MM.1S (cell line): ENCODE data around the gene PRR9.

Experiments
- EZH2 ChIP-seq: fragments of 300-600 bp; sonication (generic); optimal IDR thresholded peaks from 2 replicates; pipeline ENCODE3; 2017; ENCODE audit warnings: low read depth, mild to moderate bottlenecking, antibody characterized with exemption, low read length, mixed read lengths
- TF ChIP-seq, protein P1 (sequence below): fragments of 300-600 bp; sonication (generic); IDR thresholded peaks from 2 replicates; pipeline ENCODE4 v1.5.1; 2016; ENCODE audit warnings: antibody characterized with exemption, low read length, mixed read lengths

DNA sequence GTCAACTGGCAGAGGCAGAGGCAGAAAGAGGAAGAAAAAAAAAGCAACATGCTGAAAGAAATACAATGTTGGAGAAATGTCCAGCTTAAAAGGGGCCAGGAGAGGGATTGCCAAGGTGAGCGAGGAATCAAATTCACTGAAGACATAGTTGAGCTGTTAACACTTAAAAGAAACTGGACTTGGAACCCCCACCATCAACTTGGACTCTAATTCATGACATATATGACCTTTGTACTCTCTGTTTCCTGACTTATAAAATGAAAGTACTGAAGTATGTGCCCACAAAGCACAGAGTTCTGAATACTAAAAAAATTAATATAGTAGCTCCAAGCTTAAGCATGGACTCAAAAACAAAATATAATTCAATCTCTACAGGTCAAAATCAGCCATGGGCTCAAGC is 16.1 kb downstream of the PRR9 start:
- TF ChIP-seq, protein P1, sequence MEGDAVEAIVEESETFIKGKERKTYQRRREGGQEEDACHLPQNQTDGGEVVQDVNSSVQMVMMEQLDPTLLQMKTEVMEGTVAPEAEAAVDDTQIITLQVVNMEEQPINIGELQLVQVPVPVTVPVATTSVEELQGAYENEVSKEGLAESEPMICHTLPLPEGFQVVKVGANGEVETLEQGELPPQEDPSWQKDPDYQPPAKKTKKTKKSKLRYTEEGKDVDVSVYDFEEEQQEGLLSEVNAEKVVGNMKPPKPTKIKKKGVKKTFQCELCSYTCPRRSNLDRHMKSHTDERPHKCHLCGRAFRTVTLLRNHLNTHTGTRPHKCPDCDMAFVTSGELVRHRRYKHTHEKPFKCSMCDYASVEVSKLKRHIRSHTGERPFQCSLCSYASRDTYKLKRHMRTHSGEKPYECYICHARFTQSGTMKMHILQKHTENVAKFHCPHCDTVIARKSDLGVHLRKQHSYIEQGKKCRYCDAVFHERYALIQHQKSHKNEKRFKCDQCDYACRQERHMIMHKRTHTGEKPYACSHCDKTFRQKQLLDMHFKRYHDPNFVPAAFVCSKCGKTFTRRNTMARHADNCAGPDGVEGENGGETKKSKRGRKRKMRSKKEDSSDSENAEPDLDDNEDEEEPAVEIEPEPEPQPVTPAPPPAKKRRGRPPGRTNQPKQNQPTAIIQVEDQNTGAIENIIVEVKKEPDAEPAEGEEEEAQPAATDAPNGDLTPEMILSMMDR = no peak
- TF ChIP-seq EZH2 = no peak
